Measurements from ENCODE around the gene ADGRD1. TPM values are rescaled to one million over a fixed set of nuclear protein-coding genes. Genes with fewer than 3 reads are reported as not detected.

ADGRD1 gene
- total RNA-seq, 1 donor from 2014 or later, result 4.0 TPM

- Mint-ChIP-seq H3K4me1 (ENCODE audit: low read depth) (peaks cover 8% of the 10 kb centered on the region), H3K4me3 (ENCODE audit: low read depth) (no peak overlapping the region), H3K27me3 (peaks cover 3% of the 10 kb centered on the region), H3K36me3 (ENCODE audit: insufficient read depth) (peaks cover 1% of the 10 kb centered on the region), H3K9me3 (ENCODE audit: low read depth) (no peaks in the 10 kb centered on the region), H3K27ac (no peak overlapping the region)
- no peak for DNase-seq (ENCODE audit: low spot score, unreplicated experiment)
- no peak for TF ChIP-seq CTCF (IDR thresholded peaks at IDR 0.05; ENCODE audit: unreplicated experiment)
Observed at GRCh38 chr12:131015581-131016337, 62.1 kb downstream of the ADGRD1 start.

- peaks cover 3% of the 10 kb centered on the region for H3K27me3 Mint-ChIP-seq
- H3K9me3 Mint-ChIP-seq (ENCODE audit: low read depth), result no peaks in the 10 kb centered on the region
- H3K36me3 Mint-ChIP-seq (ENCODE audit: insufficient read depth), result no peaks in the 10 kb centered on the region
- TF ChIP-seq CTCF (IDR thresholded peaks at IDR 0.05; ENCODE audit: unreplicated experiment), result no peak
- no peak overlapping the region for H3K27ac Mint-ChIP-seq
- DNase-seq (ENCODE audit: low spot score, unreplicated experiment), result no peak
- no peaks in the 10 kb centered on the region for H3K4me1 Mint-ChIP-seq (ENCODE audit: low read depth)
- H3K4me3 Mint-ChIP-seq (ENCODE audit: low read depth), result no peak overlapping the region
Observed at GRCh38 chr12:131017477-131017991, 63.8 kb downstream of the ADGRD1 start.

- Mint-ChIP-seq H3K9me3 (ENCODE audit: low read depth) (no peaks in the 10 kb centered on the region), H3K4me1 (ENCODE audit: low read depth) (no peaks in the 10 kb centered on the region), H3K36me3 (ENCODE audit: insufficient read depth) (no peaks in the 10 kb centered on the region), H3K27ac (no peak overlapping the region), H3K27me3 (peaks cover 3% of the 10 kb centered on the region), H3K4me3 (ENCODE audit: low read depth) (no peak overlapping the region)
- DNase-seq (ENCODE audit: low spot score, unreplicated experiment), result no peak
- no peak for TF ChIP-seq CTCF (IDR thresholded peaks at IDR 0.05; ENCODE audit: unreplicated experiment)
Observed at GRCh38 chr12:131018019-131018620, 64.4 kb downstream of the ADGRD1 start.

GRCh38 chr12:131018808-131019397 is 65.2 kb downstream of the ADGRD1 start:
- Mint-ChIP-seq H3K36me3 (ENCODE audit: insufficient read depth) (no peaks in the 10 kb centered on the region), H3K27ac (no peak overlapping the region), H3K9me3 (ENCODE audit: low read depth) (no peaks in the 10 kb centered on the region), H3K27me3 (peaks cover 3% of the 10 kb centered on the region), H3K4me3 (ENCODE audit: low read depth) (no peak overlapping the region), H3K4me1 (ENCODE audit: low read depth) (no peaks in the 10 kb centered on the region)
- no peak for DNase-seq (ENCODE audit: low spot score, unreplicated experiment)
- peak; percentile 11 for TF ChIP-seq CTCF (IDR thresholded peaks at IDR 0.05; ENCODE audit: unreplicated experiment)

- TF ChIP-seq CTCF (IDR thresholded peaks at IDR 0.05; ENCODE audit: unreplicated experiment), result no peak
- DNase-seq (ENCODE audit: low spot score, unreplicated experiment), result no peak
- Mint-ChIP-seq H3K27me3 (peaks cover 6% of the 10 kb centered on the region), H3K36me3 (ENCODE audit: insufficient read depth) (no peaks in the 10 kb centered on the region), H3K4me3 (ENCODE audit: low read depth) (no peak overlapping the region), H3K9me3 (ENCODE audit: low read depth) (no peaks in the 10 kb centered on the region), H3K4me1 (ENCODE audit: low read depth) (no peaks in the 10 kb centered on the region), H3K27ac (no peak overlapping the region)
Observed at GRCh38 chr12:131020326-131021153, 66.8 kb downstream of the ADGRD1 start.
